GM23338 (cell line): ENCODE measurements around the gene CCT5. TPM values are rescaled to one million over a fixed set of nuclear protein-coding genes. Genes with fewer than 3 reads are reported as not detected.

Experiments
- ATAC-seq: fragments of 200-7000 bp; cut with Tn5 transposase; 3 replicates; pipeline ENCODE4 v1.9.1; 2020
- DNase-seq: peaks from one replicate; pipeline ENCODE4 v3.0.0-alpha.2; 2015; ENCODE audit warnings: low spot score
- H2AFZ ChIP-seq: fragments of 200-600 bp; sonication (generic); 2 replicates; pipeline ENCODE4 v1.8.0; 2016; ENCODE audit warnings: antibody characterized with exemption, mild to moderate bottlenecking, moderate library complexity
- H3F3A ChIP-seq: fragments of 200-600 bp; sonication (generic); replicated peaks from 2 replicates; pipeline ENCODE4 v1.8.0; 2017; ENCODE audit warnings: antibody characterized with exemption, mixed run types, low read depth
- H3K27ac ChIP-seq: fragments of 200-600 bp; sonication (generic); 2 replicates; pipeline ENCODE4 v1.6.1; 2016; ENCODE audit warnings: low read depth
- H3K27me3 ChIP-seq: fragments of 200-600 bp; sonication (generic); 2 replicates; pipeline ENCODE4 v1.8.0; 2016; ENCODE audit warnings: mild to moderate bottlenecking, mixed run types, moderate library complexity; ENCODE audit not compliant: insufficient read depth
- H3K36me3 ChIP-seq: fragments of 200-600 bp; sonication (generic); 2 replicates; pipeline ENCODE4 v1.8.0; 2016; ENCODE audit warnings: mild to moderate bottlenecking; ENCODE audit not compliant: insufficient read depth
- H3K4me1 ChIP-seq: fragments of 200-600 bp; sonication (generic); 2 replicates; pipeline ENCODE4 v1.8.0; 2016; ENCODE audit warnings: mild to moderate bottlenecking, moderate library complexity; ENCODE audit not compliant: insufficient read depth
- H3K4me2 ChIP-seq: fragments of 200-600 bp; sonication (generic); 2 replicates; pipeline ENCODE4 v1.7.1; 2017; ENCODE audit warnings: mixed run types
- H3K4me3 ChIP-seq: fragments of 200-600 bp; sonication (generic); 2 replicates; pipeline ENCODE4 v1.6.1; 2016; ENCODE audit warnings: mixed run types
- H3K79me2 ChIP-seq: fragments of 200-600 bp; sonication (generic); replicated peaks from 2 replicates; pipeline ENCODE4 v1.8.0; 2017; ENCODE audit warnings: mild to moderate bottlenecking; ENCODE audit not compliant: insufficient read depth
- H3K9me2 ChIP-seq: fragments of 200-600 bp; sonication (generic); 2 replicates; pipeline ENCODE4 v1.8.0; 2017; ENCODE audit not compliant: insufficient read depth
- H4K20me1 ChIP-seq: fragments of 200-600 bp; sonication (generic); replicated peaks from 2 replicates; pipeline ENCODE4 v1.8.0; 2017; ENCODE audit warnings: mild to moderate bottlenecking; ENCODE audit not compliant: insufficient read depth
- H3K27ac Mint-ChIP-seq: 2 replicates; pipeline ENCODE4 v1.8.0; 2020; ENCODE audit warnings: inconsistent platforms, mild to moderate bottlenecking, moderate library complexity, mixed read lengths
- H3K27me3 Mint-ChIP-seq: 3 replicates; pipeline ENCODE4 v1.8.0; 2022; ENCODE audit warnings: low read depth, mild to moderate bottlenecking, moderate library complexity, mixed read lengths, inconsistent platforms; ENCODE audit not compliant: insufficient read depth, poor library complexity
- H3K36me3 Mint-ChIP-seq: 3 replicates; pipeline ENCODE4 v1.8.0; 2021; ENCODE audit warnings: low read depth, mild to moderate bottlenecking, inconsistent platforms, moderate library complexity, mixed read lengths
- H3K4me1 Mint-ChIP-seq: 3 replicates; pipeline ENCODE4 v1.8.0; 2020; ENCODE audit warnings: mild to moderate bottlenecking, inconsistent platforms, mixed read lengths
- H3K4me3 Mint-ChIP-seq: 3 replicates; pipeline ENCODE4 v1.8.0; 2021; ENCODE audit warnings: moderate library complexity, mild to moderate bottlenecking, inconsistent platforms, mixed read lengths
- H3K9me3 Mint-ChIP-seq: 3 replicates; pipeline ENCODE4 v1.8.0; 2020; ENCODE audit warnings: moderate library complexity, mild to moderate bottlenecking, inconsistent platforms, mixed read lengths
- CREB1 ChIP-seq: fragments of 250-450 bp; sonication (Bioruptor Pico); IDR thresholded peaks from 2 replicates; pipeline ENCODE4 v1.5.0; 2020; ENCODE audit warnings: low read depth, mild to moderate bottlenecking, moderate library complexity
- CTCF ChIP-seq, 2 experiments: fragments of 200-600 bp in 1 of 2; sonication (generic) in 1 of 2; conservative IDR thresholded peaks; 2 replicates each; pipeline versions ENCODE4 v1.5.1 to v1.6.1; 2016 to 2017; ENCODE audit warnings: antibody characterized with exemption in 2 of 2, low read depth in 2 of 2, mild to moderate bottlenecking in 2 of 2, moderate library complexity in 1 of 2
- JUNB ChIP-seq: IDR thresholded peaks from one replicate; pipeline ENCODE4 v1.6.1; 2016; ENCODE audit warnings: antibody characterized with exemption; ENCODE audit not compliant: unreplicated experiment
- NANOG ChIP-seq: IDR thresholded peaks from 2 replicates; pipeline ENCODE4 v1.6.1; 2016; ENCODE audit warnings: antibody characterized with exemption, borderline replicate concordance
- POLR2AphosphoS5 ChIP-seq: IDR thresholded peaks from 2 replicates; pipeline ENCODE4 v1.6.1; 2016; ENCODE audit warnings: antibody characterized with exemption, low read depth
- REST ChIP-seq: IDR thresholded peaks from one replicate; pipeline ENCODE4 v1.6.1; 2018; ENCODE audit warnings: antibody characterized with exemption; ENCODE audit not compliant: unreplicated experiment
- STAT1 ChIP-seq: IDR thresholded peaks from one replicate; pipeline ENCODE4 v1.6.1; 2016; ENCODE audit warnings: antibody characterized with exemption; ENCODE audit not compliant: unreplicated experiment
- ZNF331 ChIP-seq: fragments of 250-450 bp; sonication (Bioruptor Pico); IDR thresholded peaks from 2 replicates; pipeline ENCODE4 v1.5.0; 2020; ENCODE audit warnings: low read depth, mild to moderate bottlenecking, moderate library complexity
- ZNF462 ChIP-seq: fragments of 250-450 bp; sonication (Bioruptor Pico); IDR thresholded peaks from 2 replicates; pipeline ENCODE4 v1.5.0; 2020; ENCODE audit warnings: mild to moderate bottlenecking, moderate library complexity
- polyA plus RNA-seq: library from polyadenylated mRNA; unstranded; fragments of >200 nt; fragmentation: Nextera tagmentation; extraction: Ambion mirVana; gene quantifications from 2 replicates; pipeline ENCODE4 v1.2.1, GENCODE V29; 2016
- total RNA-seq: library from RNA; depleted of rRNA; stranded (reverse); fragments of >200 nt; shearing (Covaris generic); gene quantifications from 2 replicates; pipeline ENCODE4 v1.2.3, GENCODE V29; 2014

The CCT5 gene
- total and polyA plus RNA-seq, 2 experiments from 2014 or later = 576 to 661 TPM

GRCh38 chr5:10277773-10278630 is 27.9 kb downstream of the CCT5 start:
- Histone ChIP-seq H3K4me2 (no peak overlapping the region), H3K4me1 (peaks cover 17% of the 10 kb centered on the region), H3K9me2 (no peaks in the 10 kb centered on the region), H3K4me3 (no peak overlapping the region), H3F3A (no peaks in the 10 kb centered on the region), H3K27me3 (no peaks in the 10 kb centered on the region), H2AFZ (no peak overlapping the region), H3K27ac (no peak overlapping the region), H4K20me1 (no peaks in the 10 kb centered on the region), H3K79me2 (no peaks in the 10 kb centered on the region), H3K36me3 (no peaks in the 10 kb centered on the region)
- DNase-seq (no peak), ATAC-seq (no peak)
- Mint-ChIP-seq H3K36me3 (no peaks in the 10 kb centered on the region; the same call in 1 of the 3 replicates), H3K27me3 (peaks cover 8% of the 10 kb centered on the region), H3K4me1 (peaks cover 15% of the 10 kb centered on the region), H3K27ac (no peak overlapping the region), H3K9me3 (peaks cover 3% of the 10 kb centered on the region; the same call in 1 of the 3 replicates), H3K4me3 (no peak overlapping the region)
- TF ChIP-seq STAT1 = no peak
- no peak for TF ChIP-seq NANOG
- TF ChIP-seq REST = no peak
- no peak for TF ChIP-seq CREB1 (CRISPR knock-in tag)
- TF ChIP-seq ZNF331 = no peak
- no peak for TF ChIP-seq POLR2AphosphoS5
- no peak for TF ChIP-seq CTCF (conservative IDR thresholded peaks at IDR 0.05; ENCODE audit: low read depth in 2 of 2)
- no peak for TF ChIP-seq ZNF462 (CRISPR knock-in tag)
- no peak for TF ChIP-seq JUNB
